Suppressor macrophage (primary cell): ENCODE measurements around the gene CLK4.

Experiments
- DNase-seq, 4 experiments: peaks; one replicate each; pipeline ENCODE4 v3.0.0-alpha.2; 2020 to 2022

CLK4 gene

GRCh38 chr5:178553517-178553916 is 73.3 kb downstream of the CLK4 start:
- no peak for DNase-seq
